ENCODE measurements around the gene COL1A2. TPM values are rescaled to one million over a fixed set of nuclear protein-coding genes. Genes with fewer than 3 reads are reported as not detected.
A peak's percentile ranks its signal among the peaks of the same experiment; 100 is the strongest.

Gene COL1A2
- total and polyA plus RNA-seq, 2 of the 4 experiments (the other 2 are of a cell fraction), result 1,211 to 4,454 TPM

DNA sequence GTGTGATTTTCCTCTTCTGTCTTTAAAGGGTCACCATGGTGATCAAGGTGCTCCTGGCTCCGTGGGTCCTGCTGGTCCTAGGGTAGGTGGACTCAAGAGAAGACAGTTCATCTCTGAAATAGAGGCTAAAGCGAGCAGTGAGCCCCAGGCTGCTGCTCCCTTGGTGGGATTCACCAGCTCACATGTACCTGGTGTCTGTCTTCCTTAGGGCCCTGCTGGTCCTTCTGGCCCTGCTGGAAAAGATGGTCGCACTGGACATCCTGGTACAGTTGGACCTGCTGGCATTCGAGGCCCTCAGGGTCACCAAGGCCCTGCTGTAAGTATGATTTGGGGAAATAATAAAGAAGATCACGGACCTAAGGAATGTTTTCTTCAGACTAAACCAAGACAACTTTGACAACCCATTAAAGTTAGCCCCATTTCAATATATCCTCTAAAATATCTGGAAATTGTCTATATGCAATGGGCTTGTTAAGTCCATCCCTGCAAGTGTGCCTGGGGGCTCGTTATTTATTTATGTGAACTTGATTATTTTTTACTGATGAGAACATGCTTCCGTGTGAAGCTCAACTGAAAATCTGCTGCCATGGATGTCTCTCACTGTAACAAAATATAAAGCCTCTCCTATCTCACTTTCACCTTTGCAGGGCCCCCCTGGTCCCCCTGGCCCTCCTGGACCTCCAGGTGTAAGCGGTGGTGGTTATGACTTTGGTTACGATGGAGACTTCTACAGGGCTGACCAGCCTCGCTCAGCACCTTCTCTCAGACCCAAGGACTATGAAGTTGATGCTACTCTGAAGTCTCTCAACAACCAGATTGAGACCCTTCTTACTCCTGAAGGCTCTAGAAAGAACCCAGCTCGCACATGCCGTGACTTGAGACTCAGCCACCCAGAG, 32.5 kb downstream of the COL1A2 start:
- H4K91ac ChIP-seq (ENCODE audit: insufficient read depth, low read depth, low read length), result peak overlapping the region; percentile 67
- TSS peak; percentile 51 for BruUV-seq (replicated peaks)
- H4K5ac ChIP-seq (ENCODE audit: low read depth, low read length), result peak overlapping the region; percentile 71
- H3K36me3 ChIP-seq (ENCODE audit: control insufficient read depth, insufficient read depth, low read length), result peaks cover 76% of the 10 kb centered on the region
- H3K27me3 ChIP-seq (ENCODE audit: control insufficient read depth, insufficient read depth, low read length), result no peaks in the 10 kb centered on the region
- no peak for DNase-seq
- H3K9me3 ChIP-seq (ENCODE audit: control insufficient read depth, insufficient read depth, low read length), result no peaks in the 10 kb centered on the region
- ChIA-PET CTCF (no interaction called here), POLR2A (ENCODE audit: unreplicated experiment) (interaction anchor here (1.5 kb wide), 1 partner anchor 12 kb away, joined by 3 read pairs; no protein-coding TSS in a partner anchor)
- H4K20me1 ChIP-seq (ENCODE audit: insufficient read depth, low read length), result peaks cover 73% of the 10 kb centered on the region
- TF ChIP-seq CEBPB (IDR thresholded peaks at IDR 0.05; ENCODE audit: low read depth, low read length) (no peak), MXI1 (IDR thresholded peaks at IDR 0.05; ENCODE audit: borderline replicate concordance, low read depth, low read length) (no peak), ELK1 (IDR thresholded peaks at IDR 0.05; ENCODE audit: borderline replicate concordance, low read depth, low read length) (no peak), NFE2L2 (IDR thresholded peaks at IDR 0.05; ENCODE audit: low read depth, low read length) (no peak), POLR2A (IDR thresholded peaks at IDR 0.05; ENCODE audit: low read depth, low read length) (no peak), MAFK (IDR thresholded peaks at IDR 0.05; ENCODE audit: low read depth, low read length) (no peak), RFX5 (IDR thresholded peaks at IDR 0.05; ENCODE audit: low read depth, low read length) (no peak), CHD1 (IDR thresholded peaks at IDR 0.05; ENCODE audit: low read depth, low read length) (no peak), USF2 (IDR thresholded peaks at IDR 0.05; ENCODE audit: low read depth, low read length) (no peak)
- peak overlapping the region; percentile 35; the same call in 1 of the 2 replicates for H3K56ac ChIP-seq (ENCODE audit: extremely low read depth, insufficient read depth, low read length)
- H2BK15ac ChIP-seq (ENCODE audit: low read depth, low read length), result no peak overlapping the region
- H4K8ac ChIP-seq (ENCODE audit: low read depth in 2 of 2, low read length in 2 of 2), result peak overlapping the region; percentile 62 to 71; a peak in 3 of 4 replicates
- H2AFZ ChIP-seq (replicated peaks; ENCODE audit: low read length, poor library complexity), result no peak overlapping the region
- no peak overlapping the region for H3K23ac ChIP-seq (ENCODE audit: low read depth, low read length)
- 100% methylated on average over 1 of the region's 12 CpGs; no CpG with 5 or more reads in 1 of the 2 experiments for WGBS, 2 experiments (ENCODE audit: extremely low coverage in 2 of 2, insufficient read length in 1 of 2)
- no peak overlapping the region for H2AK9ac ChIP-seq (replicated peaks; ENCODE audit: low read depth, low read length, poor library complexity)
- no peak for ATAC-seq (ENCODE audit: low read depth)
- H3K9me1 ChIP-seq (ENCODE audit: insufficient read depth, low read length), result peaks cover 16% of the 10 kb centered on the region
- H3K18ac ChIP-seq (ENCODE audit: low read depth, low read length), result peak overlapping the region; percentile 90
- no peak overlapping the region; the same call in 1 of the 2 replicates for H3K14ac ChIP-seq (replicated peaks; ENCODE audit: low read depth, low read length)
- peaks cover 11% of the 10 kb centered on the region for H3K4me1 ChIP-seq (ENCODE audit: control insufficient read depth, insufficient read depth, low read length)
- H3K79me1 ChIP-seq (ENCODE audit: low read depth in 1 of 2, low read length in 2 of 2), result peaks cover 22 to 37% of the 10 kb centered on the region in 2 experiments; a peak in 3 of 4 replicates
- peak overlapping the region; percentile 86 for H2AK5ac ChIP-seq (ENCODE audit: low read depth, low read length)
- peak overlapping the region; percentile 73 for H3K4ac ChIP-seq (ENCODE audit: low read depth, low read length)
- H2BK120ac ChIP-seq (ENCODE audit: low read depth, low read length), result peak overlapping the region; percentile 4; the same call in 1 of the 2 replicates
- dilution Hi-C loops (cut with HindIII; ENCODE audit: low sequenced_read_pairs, unreplicated experiment) (no loop called here), in situ Hi-C loops (cut with MboI; ENCODE audit: low sequenced_read_pairs) (loop anchor here (25.0 kb wide), 1 partner anchor 515 kb away; the partner anchor contains the start of genes GNG11 and GNGT1), intact Hi-C loops (cut with micrococcal nuclease) (no loop called here)
- H3K9ac ChIP-seq (ENCODE audit: low read depth, low read length), result peak overlapping the region; percentile 15
- peak overlapping the region; percentile 99 for H2BK5ac ChIP-seq (ENCODE audit: low read depth, low read length, poor library complexity, severe bottlenecking)
- 0 out of 2 replicates have a peak overlapping the region, but pooled peaks have one; percentile 16 for H2BK20ac ChIP-seq (ENCODE audit: low read depth, low read length)
- no peak overlapping the region for H3K4me3 ChIP-seq (ENCODE audit: insufficient read depth, low read depth, low read length)
- H3K27ac ChIP-seq (ENCODE audit: insufficient read depth, low read length), result peak overlapping the region; percentile 99
- H3K4me2 ChIP-seq (ENCODE audit: low read depth, low read length), result no peak overlapping the region
